D721Med (cell line): Measurements from ENCODE around the gene DLD.
"Not testable (repeated sequence)": the region's sequence is repeated elsewhere in the genome, so short reads cannot be mapped to it uniquely, and the experiment has no call there.

ENCODE experiments used
- DNase-seq: peaks from one replicate; pipeline ENCODE4 v3.0.0; 2011; ENCODE audit warnings: low spot score; ENCODE audit not compliant: insufficient read length
- FAIRE-seq: peaks from 2 replicates; lab custom pipeline; 2011; peaks lifted over from hg19 to GRCh38; lab: Jason Lieb, UNC
- TF ChIP-seq, protein P1 (sequence below): IDR thresholded peaks from 2 replicates; pipeline ENCODE4 v1.5.1; 2012; ENCODE audit warnings: mild to moderate bottlenecking, control low read depth; ENCODE audit not compliant: insufficient read depth; ENCODE audit errors: missing control alignments

The DLD gene

DNA sequence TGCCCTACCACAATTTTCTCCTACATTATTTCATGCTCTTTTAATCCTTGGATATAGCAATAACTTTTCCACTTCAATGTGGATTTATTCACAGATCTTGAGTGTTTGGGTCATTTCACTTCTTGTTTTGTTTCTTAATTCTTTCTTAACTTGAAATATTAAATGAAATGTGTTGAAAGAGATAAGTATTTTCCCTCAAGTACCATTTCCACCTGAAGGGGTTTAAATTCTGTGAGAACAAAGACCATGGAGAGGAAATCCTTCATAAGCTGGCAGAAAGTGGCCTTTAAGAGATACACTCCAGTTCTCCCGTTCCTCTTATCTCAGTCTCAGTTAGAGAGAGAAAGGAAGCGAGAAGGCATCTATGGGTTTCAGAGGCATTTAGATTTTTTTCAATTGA is 14.1 kb upstream of the DLD start:
- DNase-seq = no peak
- FAIRE-seq = no peak
- TF ChIP-seq, protein P1, sequence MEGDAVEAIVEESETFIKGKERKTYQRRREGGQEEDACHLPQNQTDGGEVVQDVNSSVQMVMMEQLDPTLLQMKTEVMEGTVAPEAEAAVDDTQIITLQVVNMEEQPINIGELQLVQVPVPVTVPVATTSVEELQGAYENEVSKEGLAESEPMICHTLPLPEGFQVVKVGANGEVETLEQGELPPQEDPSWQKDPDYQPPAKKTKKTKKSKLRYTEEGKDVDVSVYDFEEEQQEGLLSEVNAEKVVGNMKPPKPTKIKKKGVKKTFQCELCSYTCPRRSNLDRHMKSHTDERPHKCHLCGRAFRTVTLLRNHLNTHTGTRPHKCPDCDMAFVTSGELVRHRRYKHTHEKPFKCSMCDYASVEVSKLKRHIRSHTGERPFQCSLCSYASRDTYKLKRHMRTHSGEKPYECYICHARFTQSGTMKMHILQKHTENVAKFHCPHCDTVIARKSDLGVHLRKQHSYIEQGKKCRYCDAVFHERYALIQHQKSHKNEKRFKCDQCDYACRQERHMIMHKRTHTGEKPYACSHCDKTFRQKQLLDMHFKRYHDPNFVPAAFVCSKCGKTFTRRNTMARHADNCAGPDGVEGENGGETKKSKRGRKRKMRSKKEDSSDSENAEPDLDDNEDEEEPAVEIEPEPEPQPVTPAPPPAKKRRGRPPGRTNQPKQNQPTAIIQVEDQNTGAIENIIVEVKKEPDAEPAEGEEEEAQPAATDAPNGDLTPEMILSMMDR = no peak

DNA sequence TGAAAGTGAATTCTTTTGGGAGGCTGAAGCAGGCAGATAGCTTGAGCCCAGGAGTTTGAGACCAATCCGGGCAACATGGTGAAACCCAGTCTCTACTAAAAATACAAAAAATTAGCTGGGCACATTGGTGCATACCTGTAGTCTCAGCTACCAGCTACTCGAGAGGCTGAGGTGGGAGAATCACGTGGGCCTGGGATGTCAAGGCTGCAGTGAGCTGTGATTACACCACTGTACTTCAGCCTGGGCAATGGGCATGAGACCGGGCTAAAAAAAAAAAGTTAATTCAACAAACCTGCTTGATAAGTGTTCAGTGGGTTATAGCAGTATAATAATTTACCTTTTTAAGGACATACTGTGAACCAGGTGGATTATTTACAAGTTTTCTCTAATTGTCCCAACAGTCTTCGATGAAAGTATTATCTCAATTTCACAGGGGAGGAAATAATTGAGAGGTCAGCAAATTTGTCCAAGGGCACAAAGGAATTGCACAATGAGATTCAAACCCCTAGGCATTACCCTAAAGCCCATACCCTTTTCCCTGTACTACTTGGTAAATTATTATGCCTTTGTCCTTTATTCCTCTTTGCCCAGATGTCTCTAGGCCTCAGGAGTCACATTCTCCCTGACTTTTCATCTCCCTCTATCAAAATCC is 13.1 kb upstream of the DLD start:
- FAIRE-seq (no peak), DNase-seq (no peak)
- TF ChIP-seq, protein P1 = no peak

DNA sequence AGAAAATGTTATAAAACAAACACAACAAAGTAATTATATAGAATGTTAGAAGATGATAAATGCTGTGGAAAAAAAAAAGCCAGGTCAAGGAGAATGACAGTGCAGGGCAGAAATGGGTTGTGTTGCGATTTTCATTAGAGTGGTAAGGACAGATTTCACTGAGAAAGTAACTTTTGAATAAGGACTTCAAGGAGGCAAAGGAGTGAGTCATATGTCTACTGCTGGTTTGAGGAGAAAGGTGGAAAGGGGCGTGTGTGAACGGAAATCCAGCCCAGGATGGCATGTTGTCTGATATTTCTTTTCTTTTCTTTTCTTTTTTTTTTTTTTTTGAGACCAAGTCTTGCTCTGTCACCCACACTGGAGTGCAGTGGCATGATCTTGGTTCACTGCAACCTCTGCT is 12.3 kb upstream of the DLD start:
- DNase-seq = no peak
- TF ChIP-seq, protein P1 = no peak
- no peak for FAIRE-seq

DNA sequence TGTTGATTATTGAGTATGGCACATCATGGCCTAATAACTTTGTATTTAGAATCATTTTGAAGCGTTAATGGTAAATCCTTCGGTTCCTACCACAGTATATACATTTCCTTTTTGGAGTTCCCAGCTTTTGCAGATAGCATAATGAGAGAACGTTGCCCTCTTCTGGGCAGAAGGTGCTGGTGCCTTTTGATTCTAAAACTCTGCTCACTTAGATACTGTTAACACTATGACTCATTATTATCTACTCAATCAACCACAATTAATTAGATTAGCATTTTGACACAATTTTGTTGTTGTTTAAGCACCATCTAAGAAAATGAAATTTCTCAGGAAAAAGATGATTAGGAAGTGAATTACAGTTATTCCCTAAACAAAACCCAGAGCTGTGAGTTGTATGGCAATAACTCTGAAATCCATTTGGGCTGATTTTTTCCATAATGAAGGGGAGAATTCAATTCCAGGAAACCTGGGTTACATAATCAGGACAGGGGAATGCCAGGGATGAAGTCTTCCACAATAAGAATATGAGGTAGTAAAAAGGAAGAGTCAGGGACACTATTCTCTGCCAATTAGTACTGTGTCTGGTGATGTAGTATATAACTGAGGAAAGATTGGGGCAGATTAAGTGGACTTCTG is 11.5 kb upstream of the DLD start:
- TF ChIP-seq, protein P1 = peak; percentile 82
- DNase-seq = peak; percentile 26
- peak; percentile 72 for FAIRE-seq

DNA sequence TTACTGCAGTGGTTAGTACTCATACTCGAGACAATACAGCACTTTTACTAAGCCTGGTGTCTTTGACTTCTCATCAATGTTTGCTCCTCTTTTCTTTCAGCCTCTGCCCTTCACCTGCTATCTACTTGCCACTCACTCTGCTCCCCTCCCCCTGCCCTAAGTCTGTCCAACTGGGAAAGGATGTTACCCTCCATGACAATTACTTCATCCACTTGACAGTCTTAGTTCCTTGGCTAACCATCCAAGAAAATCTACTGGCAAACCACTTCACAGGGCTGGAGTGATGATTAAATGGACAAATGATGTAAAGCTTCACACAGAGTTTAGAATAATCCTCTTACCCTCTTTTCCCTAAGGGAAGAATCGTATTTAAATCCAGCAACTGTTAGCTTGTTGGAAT is 8.2 kb upstream of the DLD start:
- DNase-seq (peak; percentile 55), FAIRE-seq (peak; percentile 99)
- TF ChIP-seq, protein P1 = no peak

DNA sequence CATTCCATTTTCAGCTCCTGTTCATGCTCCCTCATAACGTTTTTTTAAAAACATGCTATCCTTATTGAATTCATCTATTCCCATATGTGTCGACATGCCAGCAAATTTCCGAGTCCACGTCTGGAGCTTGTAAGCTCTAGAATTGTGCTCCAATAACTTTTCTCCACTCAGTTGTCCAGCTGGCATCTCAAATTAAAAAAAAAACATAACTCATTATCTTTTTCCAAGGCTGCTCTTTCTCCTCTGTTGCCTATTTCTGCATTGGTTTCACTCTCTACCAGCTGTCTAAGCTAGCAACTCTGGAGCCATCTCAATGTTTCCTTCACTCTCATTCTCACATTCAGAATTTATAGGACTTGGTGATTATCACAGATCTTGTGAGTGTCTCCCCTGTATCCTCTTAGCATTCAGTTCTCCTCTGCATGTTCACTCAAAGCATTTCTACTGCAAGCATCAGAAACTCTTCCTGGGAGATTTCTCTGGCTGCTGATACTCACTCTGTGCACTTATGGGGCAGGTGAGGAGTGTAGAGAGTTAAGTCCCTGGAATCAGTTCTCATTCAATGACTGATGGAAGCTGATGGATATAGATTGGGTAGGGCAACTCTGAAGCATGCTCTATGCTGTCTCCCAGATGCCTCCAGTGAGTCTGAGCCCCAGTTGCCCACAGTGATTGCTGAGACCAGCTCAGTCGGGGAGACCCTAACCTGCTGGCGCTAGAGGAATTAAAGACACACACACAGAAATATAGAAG is 6.7 kb upstream of the DLD start:
- TF ChIP-seq, protein P1 = no peak
- DNase-seq (no peak), FAIRE-seq (no peak)

DNA sequence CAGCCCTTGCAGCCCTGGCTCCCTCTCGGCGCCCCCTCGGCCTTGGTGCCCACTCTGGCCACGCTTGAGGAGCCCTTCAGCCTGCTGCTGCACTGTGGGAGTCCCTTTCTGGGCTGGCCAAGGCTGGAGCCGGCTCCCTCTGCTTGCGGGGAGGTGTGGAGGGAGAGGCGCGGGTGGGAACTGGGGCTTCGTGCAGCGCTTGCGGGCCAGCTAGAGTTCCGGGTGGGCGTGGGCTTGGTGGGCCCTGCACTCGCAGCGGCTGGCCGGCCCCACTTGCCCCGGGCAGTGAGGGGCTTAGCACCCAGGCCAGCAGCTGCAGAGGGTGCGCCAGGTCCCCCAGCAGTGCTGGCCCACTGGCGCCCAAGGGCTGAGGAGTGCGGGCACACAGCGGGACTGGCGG is 3.2 kb upstream of the DLD start:
- DNase-seq, FAIRE-seq: not testable (repeated sequence)
